B cell (primary cell): Measurements from ENCODE around the gene SERPINA10. TPM values are rescaled to one million over a fixed set of nuclear protein-coding genes. Genes with fewer than 3 reads are reported as not detected.
"Not testable (repeated sequence)": the region's sequence is repeated elsewhere in the genome, so short reads cannot be mapped to it uniquely, and the experiment has no call there.

Source experiments
- ATAC-seq: fragments of 200-7000 bp; cut with Tn5 transposase; one replicate; pipeline ENCODE4 v1.10.0; 2021; ENCODE audit warnings: low read depth, mild to moderate bottlenecking, moderate number of reproducible peaks, moderate library complexity
- CTCF ChIA-PET: fragments of 350-600 bp; sonication (Branson Sonifier 250); formaldehyde crosslinking; loops from one replicate; lab custom pipeline; 2021; ENCODE audit warnings: antibody characterized with exemption, inconsistent platforms; lab: Charles Lee
- POLR2A ChIA-PET: fragments of 350-600 bp; sonication (Branson Sonifier 250); formaldehyde crosslinking; loops from one replicate; lab custom pipeline; 2021; ENCODE audit warnings: antibody characterized with exemption; lab: Charles Lee
- DNase-seq: peaks from one replicate; pipeline ENCODE4 v3.0.0; 2013
- H2AFZ ChIP-seq: 2 replicates; pipeline ENCODE4 v1.6.1; 2012; ENCODE audit warnings: mild to moderate bottlenecking, low read depth, low read length; ENCODE audit not compliant: insufficient read depth, poor library complexity, severe bottlenecking
- H3K27ac ChIP-seq, 2 donors: 1 replicate in 1 of 2; 2 replicates in 1 of 2; pipeline ENCODE4 v1.5.1; 2012 to 2013; ENCODE audit warnings: low read length in 2 of 2, mild to moderate bottlenecking in 2 of 2, moderate library complexity in 1 of 2
- H3K27me3 ChIP-seq, 4 experiments: fragments of 200-600 bp in 1 of 4; sonication (generic) in 1 of 4; replicated peaks in 1 of 4; 1 replicate in 2 of 4; 2 replicates in 2 of 4; pipeline versions ENCODE4 v1.6.1 to v1.7.0; 2013 to 2016; ENCODE audit warnings: low read length in 3 of 4, mild to moderate bottlenecking in 2 of 4, mixed read lengths in 1 of 4, moderate library complexity in 1 of 4; ENCODE audit not compliant: insufficient read depth in 4 of 4, control insufficient read depth in 3 of 4; ENCODE audit errors: control extremely low read depth in 1 of 4
- H3K36me3 ChIP-seq, 2 experiments: replicated peaks in 1 of 2; 1 replicate in 1 of 2; 2 replicates in 1 of 2; pipeline versions ENCODE4 v1.6.1 to v1.7.1; 2013; ENCODE audit warnings: low read length in 1 of 2; ENCODE audit not compliant: insufficient read depth in 2 of 2, control insufficient read depth in 1 of 2; ENCODE audit errors: control extremely low read depth in 1 of 2, extremely low read depth in 1 of 2
- H3K4me1 ChIP-seq, 2 donors: fragments of 200-600 bp in 1 of 2; sonication (generic) in 1 of 2; 1 replicate in 1 of 2; 2 replicates in 1 of 2; pipeline versions ENCODE4 v1.5.1 to v1.6.1; 2013 to 2017; ENCODE audit warnings: low read length in 2 of 2; ENCODE audit not compliant: control insufficient read depth in 2 of 2, insufficient read depth in 2 of 2
- H3K4me2 ChIP-seq: replicated peaks from 2 replicates; pipeline ENCODE3; 2012; ENCODE audit warnings: mild to moderate bottlenecking, low read depth, low read length; ENCODE audit not compliant: poor library complexity, severe bottlenecking
- H3K4me3 ChIP-seq, 5 experiments: fragments of 200-600 bp in 1 of 5; sonication (generic) in 1 of 5; 1 replicate in 3 of 5; 2 replicates in 2 of 5; pipeline versions ENCODE4 v1.5.1 to v1.7.0; 2011 to 2016; ENCODE audit warnings: low read length in 4 of 5, mild to moderate bottlenecking in 4 of 5, low read depth in 2 of 5, control low read depth in 1 of 5, moderate library complexity in 1 of 5; ENCODE audit not compliant: insufficient read depth in 1 of 5; ENCODE audit errors: control extremely low read depth in 1 of 5, extremely low read depth in 1 of 5
- H3K79me2 ChIP-seq: fragments of 200-600 bp; sonication (generic); one replicate; pipeline ENCODE4 v1.6.0; 2016; ENCODE audit warnings: low read length; ENCODE audit not compliant: control insufficient read depth, insufficient read depth
- H3K9ac ChIP-seq: fragments of 200-600 bp; sonication (generic); 2 replicates; pipeline ENCODE4 v1.6.1; 2017; ENCODE audit warnings: mild to moderate bottlenecking, low read length, moderate library complexity
- H3K9me3 ChIP-seq, 3 donors: one replicate each; pipeline versions ENCODE4 v1.6.1 to v1.7.1; 2013; ENCODE audit warnings: low read length in 2 of 3; ENCODE audit not compliant: control insufficient read depth in 2 of 3, insufficient read depth in 1 of 3; ENCODE audit errors: control extremely low read depth in 1 of 3
- H4K20me1 ChIP-seq: 2 replicates; pipeline ENCODE4 v1.6.0; 2012; ENCODE audit warnings: mild to moderate bottlenecking, low read length; ENCODE audit not compliant: insufficient read depth, control insufficient read depth, poor library complexity, severe bottlenecking
- H3K27ac Mint-ChIP-seq: one replicate; pipeline ENCODE4 v1.8.0; 2021; ENCODE audit warnings: mixed read lengths
- H3K27me3 Mint-ChIP-seq: one replicate; pipeline ENCODE4 v1.8.0; 2021; ENCODE audit warnings: mixed read lengths
- H3K4me1 Mint-ChIP-seq: one replicate; pipeline ENCODE4 v1.8.0; 2021; ENCODE audit warnings: mixed read lengths
- H3K4me3 Mint-ChIP-seq: one replicate; pipeline ENCODE4 v1.8.0; 2021; ENCODE audit warnings: mixed read lengths
- H3K9me3 Mint-ChIP-seq: one replicate; pipeline ENCODE4 v1.8.0; 2022; ENCODE audit warnings: mixed read lengths; ENCODE audit not compliant: insufficient read depth
- CTCF ChIP-seq: fragments of 200-600 bp; IDR thresholded peaks from one replicate; pipeline ENCODE4 v1.8.0; 2022; ENCODE audit warnings: antibody characterized with exemption, mild to moderate bottlenecking
- EZH2 ChIP-seq: IDR thresholded peaks from 2 replicates; pipeline ENCODE4 v1.6.1; 2012; ENCODE audit warnings: borderline replicate concordance, low read depth, mild to moderate bottlenecking, moderate library complexity, low read length; ENCODE audit not compliant: insufficient read depth, poor library complexity, severe bottlenecking
- WGBS: methylation state at CpG from one replicate; pipeline ENCODE4 v1.1.5; 2013; ENCODE audit warnings: missing lambda C conversion rate; ENCODE audit not compliant: insufficient coverage; 5-methylcytosine and 5-hydroxymethylcytosine counted together
- intact Hi-C: fragments of 100-400 bp; cut with micrococcal nuclease; formaldehyde crosslinking; loops from one replicate; pipeline ENCODE4 v1.10.0; 2022
- polyA plus RNA-seq: library from polyadenylated mRNA; depleted of rRNA; stranded (reverse); fragments of >200 nt; gene quantifications from 2 replicates; pipeline ENCODE4 v1.2.3, GENCODE V29; 2012
- total RNA-seq, 2 donors: library from RNA; stranded (reverse); fragments of 120-200 nt in 1 of 2; gene quantifications; 1 replicate in 1 of 2; 2 replicates in 1 of 2; pipeline versions ENCODE4 v1.2.3 to v1.2.4, GENCODE V29; 2013 to 2022

The SERPINA10 gene
- total and polyA plus RNA-seq, 2 donors (not counting 1 experiment from before 2014, with no cell fraction given), result not detected

GRCh38 chr14:94267352-94267751 is 25.7 kb downstream of the SERPINA10 start:
- Histone ChIP-seq H3K9ac (no peak overlapping the region), H3K4me1 (no peaks in the 10 kb centered on the region), H3K27ac (no peak overlapping the region), H3K4me2 (no peak overlapping the region), H3K9me3 (peaks cover 0 to 3% (median 0%) of the 10 kb centered on the region in 3 donors), H4K20me1 (no peaks in the 10 kb centered on the region), H3K27me3 (peaks cover 0 to 7% (median 0%) of the 10 kb centered on the region in 4 experiments), H3K36me3 (no peaks in the 10 kb centered on the region), H3K79me2 (no peaks in the 10 kb centered on the region), H2AFZ (no peak overlapping the region), H3K4me3 (no peak overlapping the region)
- no peak for DNase-seq
- peaks cover 5% of the 10 kb centered on the region for H3K9me3 Mint-ChIP-seq
- no peak overlapping the region for H3K4me3 Mint-ChIP-seq
- POLR2A ChIA-PET, result no interaction called here
- ATAC-seq, result no peak
- intact Hi-C loops, result no loop called here
- no peak overlapping the region for H3K27ac Mint-ChIP-seq
- no peaks in the 10 kb centered on the region for H3K4me1 Mint-ChIP-seq
- H3K27me3 Mint-ChIP-seq, result peaks cover 13% of the 10 kb centered on the region
- WGBS, result no CpG with 5 or more reads among the region's 1 CpG
- TF ChIP-seq EZH2 (no peak), CTCF (no peak)
- CTCF ChIA-PET, result no interaction called here

DNA sequence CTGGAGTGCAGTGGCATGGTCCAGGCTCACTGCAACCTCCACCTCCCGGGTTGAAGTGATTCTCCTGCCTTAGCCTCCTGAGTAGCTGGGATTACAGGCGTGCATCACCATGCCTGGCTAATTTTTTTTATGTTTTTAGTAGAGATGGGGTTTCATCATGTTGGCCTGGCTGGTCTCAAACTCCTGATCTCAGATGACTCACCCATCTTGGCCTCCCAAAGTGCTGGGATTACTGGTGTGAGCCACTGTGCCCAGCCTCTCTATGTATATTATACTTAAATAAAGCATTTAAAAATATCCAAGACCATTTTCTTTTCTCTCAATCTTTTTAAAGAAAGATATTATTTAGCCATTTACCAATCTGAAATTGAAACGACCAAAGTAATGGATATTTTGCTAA is 28.9 kb downstream of the SERPINA10 start:
- H3K4me2 ChIP-seq, H3K4me3 ChIP-seq, H3K4me3 Mint-ChIP-seq, POLR2A ChIA-PET, CTCF ChIA-PET, H2AFZ ChIP-seq, H4K20me1 ChIP-seq, H3K9me3 ChIP-seq, DNase-seq, H3K4me1 Mint-ChIP-seq, H3K4me1 ChIP-seq, H3K27me3 ChIP-seq, H3K36me3 ChIP-seq, intact Hi-C loops, H3K9me3 Mint-ChIP-seq, H3K27ac ChIP-seq, ATAC-seq, H3K79me2 ChIP-seq, H3K27ac Mint-ChIP-seq, H3K9ac ChIP-seq: not testable (repeated sequence)
- WGBS, result 100% methylated on average over 1 of the region's 3 CpGs
- peaks cover 13% of the 10 kb centered on the region for H3K27me3 Mint-ChIP-seq
